ENCODE data around the gene CFAP300.

CFAP300 gene

DNA sequence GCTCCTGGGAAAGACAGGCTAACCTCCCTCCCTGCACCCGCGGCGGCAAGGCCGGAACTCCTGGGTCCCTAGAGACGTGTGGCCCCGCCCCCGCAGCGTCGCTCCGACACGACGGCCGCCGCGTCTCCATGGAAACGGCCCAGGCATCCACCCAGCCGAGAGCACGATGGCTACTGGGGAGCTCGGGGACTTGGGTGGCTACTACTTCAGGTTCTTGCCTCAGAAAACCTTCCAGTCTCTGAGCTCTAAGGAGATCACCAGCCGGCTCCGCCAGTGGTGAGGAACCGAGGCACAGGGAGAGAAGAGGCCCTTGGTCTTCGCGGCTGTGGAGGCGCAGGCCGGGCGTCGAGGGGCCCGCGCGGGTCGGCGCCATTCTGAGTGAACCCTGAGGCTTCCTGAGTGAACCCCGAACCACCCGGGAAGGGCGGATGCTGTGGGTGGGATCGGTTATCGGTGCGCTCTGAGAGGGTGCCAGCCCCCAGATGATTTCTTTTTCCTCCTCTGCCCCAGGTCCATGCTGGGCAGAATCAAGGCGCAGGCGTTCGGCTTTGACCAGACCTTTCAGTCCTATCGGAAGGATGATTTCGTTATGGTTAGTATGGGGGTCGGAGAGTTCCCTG lies at the start of gene CFAP300:
TSS of gene CFAP300 (plus strand) at position 133 of the 620 bp plus-strand sequence. CDS start at position 167, 34 bp downstream.
- peak; percentile 85 for DNase-seq (ENCODE audit: low read depth, low spot score)

DNA sequence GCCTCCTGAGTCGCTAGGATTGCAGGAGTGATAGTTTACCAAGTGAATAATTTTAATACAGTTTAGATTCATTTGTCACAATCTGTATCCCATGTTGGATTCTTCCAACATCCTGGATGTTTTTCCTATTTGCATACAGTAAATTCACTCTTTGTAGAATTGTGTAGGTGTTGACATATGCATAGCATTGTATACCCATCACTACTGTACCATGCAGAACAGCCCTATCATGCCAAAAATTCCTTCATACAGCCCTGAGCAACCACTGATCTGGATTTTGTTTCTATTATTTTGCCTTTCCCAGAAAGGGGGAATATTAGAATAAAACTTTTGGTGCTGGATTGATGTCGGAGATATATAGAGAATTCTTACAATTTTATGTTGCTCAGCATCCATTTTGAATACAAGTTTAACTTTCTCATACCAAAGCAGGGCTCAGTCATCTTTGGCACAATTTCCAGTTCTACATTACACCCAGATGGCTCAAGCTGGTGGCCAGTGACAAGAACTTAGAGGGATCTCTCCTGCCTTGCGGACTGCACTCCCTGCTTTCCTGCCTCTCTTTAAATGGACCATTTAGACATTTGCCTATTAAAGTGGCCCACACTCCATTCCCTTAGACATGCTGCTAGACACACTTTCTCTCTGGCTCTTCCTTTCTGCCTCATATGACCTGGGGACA lies 45.4 kb upstream of the CFAP300 start:
- DNase-seq (ENCODE audit: low read depth, low spot score): no peak

DNA sequence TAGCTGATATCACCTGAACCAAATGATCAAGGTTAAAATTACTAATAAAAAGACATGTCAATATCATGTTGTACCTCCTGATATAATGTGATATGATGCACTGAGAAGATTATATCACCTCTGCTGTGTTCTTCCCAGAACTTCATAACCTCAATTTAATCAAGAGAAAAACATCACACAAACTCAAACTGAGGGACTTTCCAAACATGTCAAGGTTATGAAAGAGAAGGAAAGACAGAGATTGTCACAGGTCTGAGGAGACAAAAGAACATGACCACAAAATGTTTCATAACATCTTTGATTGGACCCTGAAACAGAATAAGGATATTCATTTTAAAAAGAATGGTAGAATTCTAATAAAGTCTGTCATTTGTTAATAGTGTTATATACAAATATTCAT lies 43.0 kb upstream of the CFAP300 start:
- no peak for DNase-seq (ENCODE audit: low read depth, low spot score)

DNA sequence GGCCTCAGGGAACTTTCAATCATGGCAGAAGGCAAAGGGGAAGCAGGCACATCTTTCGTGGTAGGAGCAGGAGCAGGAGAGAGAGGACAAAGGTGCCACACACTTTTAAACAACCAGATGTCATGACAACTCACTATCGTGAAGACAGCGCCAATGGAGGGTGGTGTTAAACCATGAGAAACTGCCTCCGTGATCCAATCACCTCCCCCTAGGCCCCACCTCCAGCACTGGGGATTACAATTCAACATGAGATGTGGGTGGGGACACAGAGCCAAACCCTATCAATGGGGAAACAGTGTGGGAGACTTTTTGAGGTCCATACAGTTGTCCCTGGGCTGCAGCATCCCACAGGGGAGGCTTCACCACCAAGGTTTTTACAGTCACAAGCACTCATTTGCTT lies 41.9 kb upstream of the CFAP300 start:
- no peak for DNase-seq (ENCODE audit: low read depth, low spot score)

DNA sequence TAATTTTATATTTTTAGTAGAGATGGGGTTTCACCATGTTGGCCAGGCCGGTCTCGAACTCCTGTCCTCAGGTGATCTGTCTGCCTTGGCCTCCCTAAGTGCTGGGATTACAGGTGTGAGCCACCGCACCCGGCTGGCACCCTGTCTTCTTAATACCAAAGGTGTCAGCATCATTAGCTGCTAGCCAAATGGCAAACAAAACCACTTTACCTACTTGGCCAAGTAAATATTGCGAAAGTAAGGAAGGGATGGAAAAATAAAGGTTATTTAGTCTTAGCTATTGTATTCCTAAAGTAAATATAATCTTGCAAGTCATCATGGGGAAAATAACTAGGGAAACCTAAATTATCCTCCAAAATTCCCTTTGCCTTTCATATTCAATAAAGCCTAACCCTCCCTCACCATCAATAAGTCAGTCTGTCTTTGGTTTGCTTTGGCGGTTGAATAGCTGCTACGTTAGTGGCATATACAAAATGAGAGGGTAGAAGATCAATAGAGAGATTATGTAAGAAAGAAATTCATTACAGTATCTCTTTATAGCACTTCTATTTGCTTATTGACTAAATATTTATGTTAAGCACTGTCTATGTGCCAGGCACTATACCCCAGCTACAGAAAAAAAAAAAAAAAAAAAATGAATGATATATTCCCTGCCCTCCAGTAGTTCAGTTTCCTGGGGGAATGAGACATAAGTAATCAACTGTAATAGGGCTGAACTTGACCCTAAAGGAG lies 40.2 kb upstream of the CFAP300 start:
- DNase-seq (ENCODE audit: low read depth, low spot score): no peak

DNA sequence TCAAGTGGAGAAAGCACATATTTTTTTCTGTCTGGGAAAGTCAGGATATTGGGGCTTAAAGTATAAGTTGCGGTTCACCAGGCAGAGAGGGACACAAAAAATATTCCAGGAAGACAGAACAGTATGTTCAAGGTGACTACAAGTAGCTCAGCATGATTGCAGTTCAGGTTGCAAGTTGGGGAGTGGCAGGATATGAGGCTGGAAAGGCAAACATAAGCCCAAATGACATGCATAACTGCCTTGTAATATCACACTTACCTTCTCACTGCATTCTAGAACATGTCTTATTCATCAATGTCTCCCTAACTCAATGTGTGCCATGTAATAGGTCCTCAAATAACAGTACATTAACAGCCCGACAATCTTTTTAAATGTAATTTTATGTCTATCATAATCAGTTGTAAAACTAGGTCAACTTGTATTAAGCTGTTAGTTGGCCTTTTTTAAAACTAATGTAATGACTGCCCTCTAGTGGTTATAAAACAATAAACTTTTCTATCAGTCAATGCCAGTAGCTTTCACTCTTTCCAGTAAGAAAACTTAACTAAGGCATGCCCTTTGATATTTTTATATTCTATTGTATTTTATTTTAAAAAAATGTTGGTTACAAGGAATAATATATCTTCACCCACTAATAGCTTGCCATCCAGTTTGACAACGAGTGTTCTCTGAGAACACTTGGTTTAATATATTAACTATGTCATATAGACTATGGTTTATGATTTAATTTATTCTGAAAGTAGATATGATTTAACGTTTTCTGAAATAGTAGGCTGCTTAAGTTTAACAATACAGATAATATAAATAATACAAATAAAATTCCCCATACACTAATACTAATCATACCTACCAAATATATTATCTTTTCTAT lies 39.4 kb upstream of the CFAP300 start:
- DNase-seq (ENCODE audit: low read depth, low spot score): peak; percentile 55

DNA sequence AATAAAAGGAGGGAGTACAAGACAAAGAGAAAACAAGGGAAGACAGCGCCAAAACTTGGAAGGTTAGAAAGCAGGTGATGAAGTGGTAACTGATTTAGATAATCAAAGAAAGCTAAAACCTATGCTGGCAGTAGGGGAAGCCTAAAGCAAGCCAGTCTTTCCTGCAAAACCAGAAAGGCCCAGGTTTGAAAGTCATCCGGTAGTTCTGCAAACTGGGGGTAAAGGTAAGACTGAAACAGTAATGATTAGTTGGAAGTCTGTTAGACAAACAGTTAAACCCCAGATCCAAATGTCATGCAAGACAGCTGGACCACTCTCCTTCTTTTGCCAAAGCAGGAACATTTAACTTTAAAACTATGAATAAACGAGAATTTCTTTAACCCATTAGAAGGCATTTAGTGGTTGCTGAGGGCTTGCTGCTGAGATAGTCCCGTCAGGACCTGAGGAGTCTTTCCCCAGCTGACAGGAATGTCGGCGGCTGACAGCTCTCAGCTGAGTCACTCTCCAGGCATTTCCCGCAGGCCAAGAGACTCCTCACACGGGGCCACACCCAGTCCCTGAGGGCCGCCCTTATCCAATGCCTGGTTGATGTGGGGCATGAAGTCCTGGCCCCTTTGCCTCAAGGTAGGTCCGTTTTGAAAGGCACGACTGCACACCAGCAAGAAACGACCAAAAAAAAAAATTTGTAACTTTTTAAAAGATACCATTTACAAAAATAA lies 36.3 kb upstream of the CFAP300 start:
- peak; percentile 91 for DNase-seq (ENCODE audit: low read depth, low spot score)

DNA sequence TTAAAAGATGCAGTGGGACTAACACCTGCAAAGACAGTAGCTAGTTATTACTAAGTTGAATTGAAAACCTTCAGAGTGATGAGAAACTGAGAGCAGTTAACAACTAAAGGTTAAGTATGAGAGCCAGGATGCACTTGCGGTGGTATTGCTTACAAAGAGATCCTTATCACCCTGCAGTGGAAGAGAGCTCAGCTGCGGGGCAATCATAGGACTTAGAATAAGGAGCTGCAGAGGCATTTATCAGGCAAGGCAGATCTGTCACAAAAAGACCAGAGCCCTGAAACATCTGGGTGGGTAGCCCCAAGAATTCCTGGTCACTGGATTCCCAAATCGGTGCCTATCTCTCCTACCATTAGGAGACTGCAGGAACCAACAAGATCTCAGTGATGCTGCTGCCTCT lies 34.3 kb upstream of the CFAP300 start:
- no peak for DNase-seq (ENCODE audit: low read depth, low spot score)

DNA sequence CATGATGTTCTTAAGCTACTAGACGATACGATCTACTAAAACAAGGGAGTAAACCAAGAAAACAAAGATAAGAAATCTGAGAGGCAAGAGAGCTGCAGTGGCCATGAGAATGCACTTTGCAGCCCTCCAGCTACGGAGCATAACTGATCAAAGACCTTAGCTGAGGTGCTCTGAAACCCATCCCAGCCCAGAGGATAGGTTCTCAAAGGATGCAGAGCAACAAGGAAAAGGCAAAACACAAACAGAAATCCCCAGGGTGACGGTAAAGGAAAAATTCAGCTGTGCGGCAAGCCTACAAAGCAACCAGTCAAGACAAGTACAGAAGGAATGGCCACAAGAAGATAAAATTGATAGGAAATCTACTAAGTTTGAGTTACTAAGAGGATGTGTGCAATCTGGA lies 32.5 kb upstream of the CFAP300 start:
- DNase-seq (ENCODE audit: low read depth, low spot score): no peak

DNA sequence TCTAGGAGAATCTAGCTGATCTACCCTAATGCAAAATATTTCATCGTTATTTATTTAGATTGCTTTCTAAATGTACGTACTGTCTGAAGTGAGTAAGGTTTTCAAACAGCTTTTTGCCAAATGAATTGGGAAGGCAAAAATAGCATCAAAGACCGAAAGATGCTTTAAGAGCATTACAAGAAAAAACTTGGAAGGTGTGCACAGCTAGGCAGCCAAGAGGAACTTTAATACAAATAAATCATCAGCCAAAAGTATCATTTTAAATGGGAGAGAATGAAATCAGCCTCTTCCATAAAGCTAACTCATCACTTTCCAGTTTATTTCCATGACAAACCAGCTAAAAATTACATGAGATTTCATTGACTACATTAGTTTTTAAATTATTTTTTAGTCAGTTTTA lies 30.2 kb upstream of the CFAP300 start:
- no peak for DNase-seq (ENCODE audit: low read depth, low spot score)

DNA sequence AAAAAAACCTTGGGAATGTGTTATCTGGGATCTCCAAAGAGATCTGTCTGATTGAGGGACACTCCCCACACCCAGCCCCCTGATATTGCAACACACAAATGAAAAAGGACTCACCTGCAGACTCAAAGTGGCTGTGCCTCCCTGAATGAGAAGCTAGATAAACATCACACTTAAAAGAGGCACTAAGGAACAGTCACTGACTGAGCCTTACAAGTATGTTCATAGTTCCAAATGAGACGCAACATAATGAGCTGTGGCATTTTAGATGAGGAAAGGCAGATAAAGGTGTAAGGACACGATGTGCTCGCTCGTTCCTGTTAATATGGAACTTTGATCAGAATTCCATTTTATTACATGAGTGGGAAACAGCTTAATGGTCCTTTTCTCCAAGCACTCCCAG lies 21.0 kb upstream of the CFAP300 start:
- DNase-seq (ENCODE audit: low read depth, low spot score): no peak

DNA sequence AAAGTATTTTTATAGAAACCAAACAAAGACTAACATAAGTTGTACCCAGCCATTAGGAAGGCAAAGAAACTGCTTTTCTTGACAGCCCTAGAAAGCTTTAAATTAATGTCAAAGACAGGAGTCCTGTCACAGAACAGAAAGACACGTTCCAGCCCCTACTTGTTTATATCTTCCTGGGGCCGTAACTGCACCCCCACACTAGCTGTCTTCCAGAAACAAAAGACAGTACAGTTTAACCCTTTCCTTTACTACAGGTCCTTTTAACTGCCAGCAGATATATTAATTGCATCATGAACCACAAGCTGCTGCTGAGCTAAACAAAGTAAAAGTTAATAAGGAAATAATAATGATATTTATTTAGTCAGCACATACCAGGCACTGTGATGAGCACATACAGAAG lies 20.3 kb upstream of the CFAP300 start:
- no peak for DNase-seq (ENCODE audit: low read depth, low spot score)

DNA sequence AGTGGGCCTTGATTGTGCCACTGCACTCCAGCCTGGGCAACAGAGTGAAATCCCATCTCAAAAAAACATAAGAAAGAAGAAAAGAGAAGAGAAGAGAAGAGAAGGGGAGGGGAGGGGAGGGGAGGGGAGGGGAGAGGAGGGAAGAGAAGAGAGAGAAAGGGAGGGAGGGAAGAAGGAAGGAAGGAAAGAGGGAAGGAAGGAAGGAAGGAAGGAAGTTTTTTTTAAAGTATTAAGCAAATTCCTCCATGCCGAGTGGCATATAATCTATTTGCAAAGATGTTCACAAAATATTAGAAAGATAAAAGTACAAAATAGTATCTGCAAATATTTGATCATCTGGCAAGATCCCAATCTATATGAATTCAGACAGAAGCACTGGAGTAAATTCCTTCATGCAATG lies 10.5 kb upstream of the CFAP300 start:
- DNase-seq (ENCODE audit: low read depth, low spot score): no peak

DNA sequence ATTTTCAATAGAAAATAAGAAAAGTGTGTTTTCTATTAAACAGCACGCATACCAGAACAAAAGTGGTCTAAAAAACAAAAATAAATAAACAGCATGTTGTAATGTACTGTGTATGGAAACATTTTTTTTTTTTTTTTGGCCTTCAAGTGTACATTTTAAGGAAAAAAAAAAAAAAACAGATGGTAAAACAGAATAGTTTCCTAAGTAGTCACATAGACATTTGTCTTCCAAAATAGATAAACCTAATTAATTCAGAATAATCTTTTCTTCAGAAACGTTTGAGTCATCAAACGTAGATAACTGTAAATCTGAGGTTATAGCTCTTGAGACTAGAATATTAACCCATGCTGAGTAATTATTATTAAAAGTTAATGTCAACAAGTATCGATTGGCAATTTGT lies 396 bp upstream of the CFAP300 start:
- DNase-seq (ENCODE audit: low read depth, low spot score): no peak

DNA sequence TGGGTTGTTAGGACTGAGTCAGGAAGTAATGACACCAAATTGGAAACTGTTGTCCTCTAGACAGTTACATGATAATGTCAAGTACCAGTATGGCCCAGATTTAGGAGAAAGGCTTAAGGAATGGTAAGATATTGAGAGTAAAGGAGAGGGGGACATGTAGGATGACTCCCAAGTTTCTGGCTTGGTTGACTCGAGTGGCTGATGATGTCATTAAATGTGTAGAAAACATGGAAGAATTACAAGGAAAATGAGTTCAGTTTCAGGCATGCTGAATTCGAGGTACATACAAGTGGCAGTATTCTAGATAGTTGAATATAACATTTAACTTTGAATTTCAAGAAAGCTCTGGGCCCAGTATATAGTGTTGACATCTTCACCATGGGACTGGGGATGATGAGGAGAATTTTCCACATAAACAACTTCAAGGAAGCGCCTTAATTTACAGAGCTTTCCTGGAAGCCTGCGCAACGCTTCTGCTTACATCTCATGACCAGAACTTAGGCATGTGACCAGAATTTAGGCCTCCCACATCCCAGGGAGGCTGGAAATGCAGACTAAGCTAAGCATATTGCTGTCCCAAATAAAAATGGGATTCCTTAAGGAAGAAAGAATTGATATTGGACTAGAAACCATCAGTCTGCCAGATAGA lies 3.8 kb downstream of the CFAP300 start:
- DNase-seq (ENCODE audit: low read depth, low spot score): no peak

DNA sequence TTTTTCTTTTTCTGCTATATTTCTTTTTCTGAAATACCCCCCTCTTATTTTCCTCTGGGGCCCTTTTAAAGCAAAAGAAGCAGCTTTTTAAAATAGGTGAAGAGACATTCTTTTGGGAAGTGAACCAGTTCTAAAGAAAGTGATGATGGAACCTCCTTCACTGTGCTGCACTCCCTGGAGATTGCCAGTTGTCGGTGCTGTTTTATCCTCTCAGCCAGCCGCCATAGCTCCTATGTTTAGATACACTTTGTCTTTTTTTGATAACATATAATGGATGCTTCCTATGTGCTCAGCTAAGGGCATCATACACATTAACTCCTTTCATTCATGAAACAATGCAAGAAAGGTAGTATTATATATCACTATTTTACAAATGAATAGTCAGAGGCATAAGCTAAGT lies 14.0 kb downstream of the CFAP300 start:
- peak; percentile 5 for DNase-seq (ENCODE audit: low read depth, low spot score)

DNA sequence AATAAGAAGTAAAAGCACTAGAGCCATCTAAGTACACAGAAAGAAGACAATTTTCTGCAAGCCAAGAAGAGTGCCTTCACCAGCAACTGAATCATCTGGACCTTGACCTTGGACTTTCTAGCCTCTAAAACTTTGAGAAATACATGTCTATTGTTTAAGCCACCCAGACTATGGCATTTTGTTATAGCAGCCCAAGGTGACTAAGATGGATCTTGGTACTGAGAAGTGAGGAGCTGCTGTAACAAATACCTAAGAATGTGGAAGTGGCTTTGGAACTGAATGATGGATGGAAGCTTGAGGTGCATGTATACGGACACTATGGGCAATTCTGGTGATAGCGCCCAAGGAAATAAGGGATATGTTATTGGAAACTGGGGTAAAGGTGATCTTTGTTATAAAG lies 14.9 kb downstream of the CFAP300 start:
- no peak for DNase-seq (ENCODE audit: low read depth, low spot score)

DNA sequence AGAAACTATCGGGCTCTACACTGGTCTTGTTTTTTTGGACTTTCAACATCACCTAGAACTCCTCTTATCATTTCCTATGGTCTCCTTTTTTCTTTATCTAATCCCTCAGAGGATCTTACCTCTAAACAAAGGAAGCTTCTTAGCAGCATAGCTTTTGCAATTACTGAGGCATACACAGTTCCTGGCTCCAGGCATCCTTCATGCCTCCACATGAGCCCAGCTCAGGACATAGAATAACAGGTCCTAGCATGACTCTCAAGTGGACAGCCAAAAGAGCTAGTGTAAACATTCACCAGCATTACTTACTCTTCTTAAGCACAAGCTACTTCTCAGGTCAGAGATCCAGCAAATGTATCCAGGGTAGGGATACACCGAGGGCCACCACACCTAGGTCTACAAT lies 17.1 kb downstream of the CFAP300 start:
- DNase-seq (ENCODE audit: low read depth, low spot score): no peak

DNA sequence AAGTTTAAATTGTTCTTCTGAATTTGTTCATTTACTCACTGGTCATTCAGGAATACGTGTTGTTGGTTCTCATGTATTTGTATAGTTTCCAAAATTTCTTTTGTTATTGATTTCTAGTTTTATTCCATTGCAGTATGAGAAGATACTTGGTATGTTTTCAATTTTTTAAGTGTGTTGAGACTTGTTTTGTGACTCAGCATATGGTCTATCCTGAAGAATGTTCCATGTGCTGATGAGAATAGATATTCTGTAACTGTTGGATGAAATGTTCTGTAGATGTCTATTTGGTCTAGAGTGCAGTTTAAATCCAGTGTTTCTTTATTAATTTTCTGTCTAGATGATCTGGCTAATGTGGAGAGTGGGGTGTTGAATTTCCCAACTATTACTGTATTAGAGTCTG lies 23.5 kb downstream of the CFAP300 start:
- DNase-seq (ENCODE audit: low read depth, low spot score): no peak

DNA sequence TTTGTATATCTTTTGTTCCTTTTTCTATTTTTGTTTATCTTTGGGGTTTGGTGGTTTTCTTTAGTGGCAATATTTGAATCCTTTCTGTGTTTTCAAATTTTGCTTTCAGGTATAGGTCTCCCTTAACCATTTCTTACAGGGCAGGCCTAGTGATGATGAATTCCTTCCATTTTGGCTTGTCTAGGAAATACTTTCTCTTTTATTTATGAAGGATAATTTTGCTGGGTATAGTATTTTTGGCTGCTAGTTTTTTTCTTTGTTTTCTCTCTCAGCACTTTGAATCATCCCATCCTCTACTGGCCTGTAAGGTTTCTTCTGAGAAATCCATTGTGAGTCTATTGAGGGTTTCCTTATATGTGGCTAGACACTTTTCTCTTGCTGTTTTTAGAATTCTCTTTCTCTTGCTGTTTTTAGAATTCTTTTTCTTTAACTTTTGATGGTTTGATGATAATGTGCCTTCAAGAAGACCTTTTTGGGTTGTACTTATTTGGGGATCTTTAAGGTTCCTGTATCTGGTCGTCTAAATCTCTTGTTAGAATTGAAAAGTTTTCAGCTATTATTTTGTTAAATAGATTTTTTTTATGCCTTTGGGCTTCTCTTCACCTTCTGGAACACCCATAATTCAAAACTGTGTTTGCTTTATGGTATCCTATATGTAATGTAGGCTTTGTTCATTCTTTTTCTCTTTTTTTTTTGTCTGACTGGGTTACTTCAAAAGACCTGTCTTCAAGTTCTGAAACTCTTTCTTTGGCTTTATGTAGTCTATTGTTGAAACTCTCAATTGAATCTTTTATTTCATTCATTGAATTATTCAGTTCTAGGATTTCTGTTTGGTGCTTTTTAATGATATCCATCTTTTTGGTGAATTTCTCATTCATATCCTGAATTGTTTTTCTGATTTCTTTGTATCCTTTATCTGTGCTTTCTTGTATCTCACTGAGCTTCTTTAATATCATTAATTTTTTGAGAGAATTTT lies 24.5 kb downstream of the CFAP300 start:
- DNase-seq (ENCODE audit: low read depth, low spot score): no peak
